DND-41 (cell line): Measurements from ENCODE around the gene SPDYA.
A peak's percentile ranks its signal among the peaks of the same experiment; 100 is the strongest.

Experiments
- ATAC-seq: fragments of 200-7000 bp; cut with Tn5 transposase; 3 replicates; pipeline ENCODE4 v1.9.1; 2021; ENCODE audit warnings: low read depth; ENCODE audit not compliant: insufficient read depth
- DNase-seq: peaks from one replicate; pipeline ENCODE4 v3.0.0-alpha.2; 2020
- H2AFZ ChIP-seq: 2 replicates; pipeline ENCODE4 v1.6.0; 2012; ENCODE audit warnings: low read depth, low read length
- H3K27ac ChIP-seq: 2 replicates; pipeline ENCODE4 v1.5.1; 2012; ENCODE audit warnings: low read length, inconsistent platforms
- H3K27me3 ChIP-seq: fragments of 200-600 bp; sonication (generic); 2 replicates; pipeline ENCODE4 v1.6.0; 2012; ENCODE audit warnings: low read length, mild to moderate bottlenecking, inconsistent platforms; ENCODE audit not compliant: insufficient read depth, poor library complexity
- H3K36me3 ChIP-seq: 2 replicates; pipeline ENCODE4 v1.5.1; 2012; ENCODE audit warnings: low read length, inconsistent platforms; ENCODE audit not compliant: insufficient read depth
- H3K4me1 ChIP-seq: 2 replicates; pipeline ENCODE4 v1.5.1; 2012; ENCODE audit warnings: mild to moderate bottlenecking, low read length; ENCODE audit not compliant: insufficient read depth
- H3K4me2 ChIP-seq: 2 replicates; pipeline ENCODE4 v1.6.0; 2012; ENCODE audit warnings: mild to moderate bottlenecking, moderate library complexity, low read length, inconsistent platforms; ENCODE audit not compliant: insufficient read depth
- H3K4me3 ChIP-seq, 2 experiments: fragments of 200-600 bp in 1 of 2; shearing (Covaris generic) in 1 of 2; 2 replicates each; pipeline ENCODE4 v1.5.1; 2012 to 2016; ENCODE audit warnings: inconsistent platforms in 2 of 2, low read length in 2 of 2, mild to moderate bottlenecking in 2 of 2, low read depth in 1 of 2, moderate library complexity in 1 of 2
- H3K79me2 ChIP-seq: 2 replicates; pipeline ENCODE4 v1.6.0; 2012; ENCODE audit warnings: low read length, inconsistent platforms; ENCODE audit not compliant: insufficient read depth
- H3K9ac ChIP-seq: 2 replicates; pipeline ENCODE4 v1.6.0; 2012; ENCODE audit warnings: low read depth, mild to moderate bottlenecking, inconsistent platforms, low read length, moderate library complexity
- H3K9me3 ChIP-seq: 2 replicates; pipeline ENCODE4 v1.5.1; 2012; ENCODE audit warnings: low read length, moderate library complexity, mild to moderate bottlenecking, inconsistent platforms; ENCODE audit not compliant: insufficient read depth, severe bottlenecking
- H4K20me1 ChIP-seq: 2 replicates; pipeline ENCODE4 v1.6.0; 2012; ENCODE audit warnings: low read length; ENCODE audit not compliant: insufficient read depth
- EZH2 ChIP-seq: IDR thresholded peaks from 3 replicates; pipeline ENCODE4 v1.6.1; 2012; ENCODE audit warnings: borderline replicate concordance, low read depth, mild to moderate bottlenecking, moderate library complexity, low read length, inconsistent platforms; ENCODE audit not compliant: severe bottlenecking
- TF ChIP-seq, protein P1 (sequence below): IDR thresholded peaks from 2 replicates; pipeline ENCODE4 v1.5.1; 2012; ENCODE audit warnings: borderline replicate concordance, low read length, moderate library complexity, mild to moderate bottlenecking; ENCODE audit not compliant: poor library complexity, severe bottlenecking; ENCODE audit errors: extremely low read depth

The SPDYA gene

DNA sequence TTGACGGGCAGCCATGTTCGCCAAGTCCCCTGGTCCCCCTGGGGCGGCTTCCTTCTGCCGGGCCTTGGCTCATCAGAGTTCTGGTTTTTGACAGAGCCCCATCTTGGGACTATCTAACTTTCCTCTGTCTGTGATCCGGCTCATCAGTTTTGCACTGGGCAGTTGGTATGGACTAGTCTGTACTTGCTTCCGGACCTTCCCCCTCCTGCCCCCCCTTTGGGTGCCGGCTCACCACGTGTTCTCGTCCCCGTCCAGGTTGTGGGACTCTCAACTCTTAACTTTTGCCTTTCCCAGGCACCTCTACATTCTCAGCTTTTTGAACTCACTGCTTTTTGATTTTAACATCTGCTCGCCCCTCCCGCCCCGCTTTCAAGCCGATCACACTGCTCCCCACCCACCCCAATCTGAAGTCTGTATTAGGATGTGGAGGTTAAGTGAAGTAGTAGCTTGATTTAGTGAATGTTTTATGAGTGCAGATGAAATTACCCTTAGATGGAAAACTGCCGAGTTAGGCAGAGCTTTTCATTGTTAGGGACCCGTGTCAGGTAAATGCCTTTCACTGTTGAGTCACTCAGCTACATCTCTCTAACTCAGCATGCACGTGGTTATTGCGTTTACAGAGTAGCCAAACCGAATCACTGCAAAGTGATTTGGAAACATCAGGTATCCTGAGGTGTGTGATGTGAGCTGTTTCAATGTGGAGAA is 84.7 kb downstream of the SPDYA start:
- Histone ChIP-seq H3K4me3 (peak overlapping the region; percentile 99 to 100), H3K27ac (peak overlapping the region; percentile 93), H4K20me1 (peaks cover 53% of the 10 kb centered on the region), H3K27me3 (peaks cover 5% of the 10 kb centered on the region), H3K4me2 (peak overlapping the region; percentile 80), H3K79me2 (peaks cover 59% of the 10 kb centered on the region), H3K9ac (peak overlapping the region; percentile 98), H2AFZ (peak overlapping the region; percentile 85), H3K36me3 (peaks cover 11% of the 10 kb centered on the region), H3K9me3 (no peaks in the 10 kb centered on the region), H3K4me1 (peaks cover 35% of the 10 kb centered on the region)
- ATAC-seq (peak; percentile 41), DNase-seq (peak; percentile 58)
- TF ChIP-seq, protein P1, sequence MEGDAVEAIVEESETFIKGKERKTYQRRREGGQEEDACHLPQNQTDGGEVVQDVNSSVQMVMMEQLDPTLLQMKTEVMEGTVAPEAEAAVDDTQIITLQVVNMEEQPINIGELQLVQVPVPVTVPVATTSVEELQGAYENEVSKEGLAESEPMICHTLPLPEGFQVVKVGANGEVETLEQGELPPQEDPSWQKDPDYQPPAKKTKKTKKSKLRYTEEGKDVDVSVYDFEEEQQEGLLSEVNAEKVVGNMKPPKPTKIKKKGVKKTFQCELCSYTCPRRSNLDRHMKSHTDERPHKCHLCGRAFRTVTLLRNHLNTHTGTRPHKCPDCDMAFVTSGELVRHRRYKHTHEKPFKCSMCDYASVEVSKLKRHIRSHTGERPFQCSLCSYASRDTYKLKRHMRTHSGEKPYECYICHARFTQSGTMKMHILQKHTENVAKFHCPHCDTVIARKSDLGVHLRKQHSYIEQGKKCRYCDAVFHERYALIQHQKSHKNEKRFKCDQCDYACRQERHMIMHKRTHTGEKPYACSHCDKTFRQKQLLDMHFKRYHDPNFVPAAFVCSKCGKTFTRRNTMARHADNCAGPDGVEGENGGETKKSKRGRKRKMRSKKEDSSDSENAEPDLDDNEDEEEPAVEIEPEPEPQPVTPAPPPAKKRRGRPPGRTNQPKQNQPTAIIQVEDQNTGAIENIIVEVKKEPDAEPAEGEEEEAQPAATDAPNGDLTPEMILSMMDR = no peak
- no peak for TF ChIP-seq EZH2

GRCh38 chr2:28896906-28897305 is 86.3 kb downstream of the SPDYA start:
- Histone ChIP-seq H4K20me1 (peaks cover 69% of the 10 kb centered on the region), H3K36me3 (peaks cover 23% of the 10 kb centered on the region), H3K79me2 (peaks cover 75% of the 10 kb centered on the region), H2AFZ (no peak overlapping the region), H3K9me3 (no peaks in the 10 kb centered on the region), H3K27me3 (peaks cover 2% of the 10 kb centered on the region), H3K9ac (peak overlapping the region; percentile 98), H3K4me3 (peak overlapping the region in 1 of 2 experiments; percentile 100; a peak in 2 of 4 replicates), H3K4me2 (peak overlapping the region; percentile 80), H3K27ac (no peak overlapping the region; the same call in 1 of the 2 replicates), H3K4me1 (peaks cover 35% of the 10 kb centered on the region)
- no peak for ATAC-seq
- DNase-seq = no peak
- TF ChIP-seq, protein P1 = no peak
- TF ChIP-seq EZH2 = no peak

DNA sequence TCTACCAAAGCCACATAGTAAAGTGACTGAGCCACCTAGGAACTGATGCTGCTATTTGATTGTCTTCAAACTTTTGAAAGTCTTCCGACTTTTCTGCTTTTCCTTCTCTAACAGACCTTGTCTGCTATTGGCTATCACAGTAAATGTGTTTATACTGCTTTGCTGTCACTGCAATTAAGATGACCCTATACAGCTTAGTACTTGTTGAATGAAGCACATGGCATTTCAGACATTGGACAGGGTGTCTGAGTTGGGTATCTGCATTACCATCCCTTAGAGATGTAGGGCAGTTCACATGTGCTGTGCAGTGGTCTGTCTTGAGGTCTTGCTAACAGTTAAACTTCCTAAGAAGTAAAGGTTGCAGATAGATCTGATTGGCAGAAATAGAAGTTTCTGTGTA is 87.4 kb downstream of the SPDYA start:
- no peak for TF ChIP-seq EZH2
- TF ChIP-seq, protein P1 = no peak
- no peak overlapping the region for H3K9ac ChIP-seq
- peak overlapping the region; percentile 80 for H3K4me2 ChIP-seq
- H4K20me1 ChIP-seq = peaks cover 77% of the 10 kb centered on the region
- peaks cover 86% of the 10 kb centered on the region for H3K79me2 ChIP-seq
- peaks cover 35% of the 10 kb centered on the region for H3K4me1 ChIP-seq
- no peak overlapping the region for H2AFZ ChIP-seq
- no peak for ATAC-seq
- H3K4me3 ChIP-seq = peak overlapping the region in 1 of 2 experiments; percentile 100; a peak in 1 of 4 replicates
- H3K27me3 ChIP-seq = no peaks in the 10 kb centered on the region
- peaks cover 34% of the 10 kb centered on the region for H3K36me3 ChIP-seq
- no peak for DNase-seq
- no peaks in the 10 kb centered on the region for H3K9me3 ChIP-seq
- H3K27ac ChIP-seq = no peak overlapping the region
